Astrocyte (in vitro differentiated cells and primary cell): ENCODE data around the gene SLC9A9. TPM values are rescaled to one million over a fixed set of nuclear protein-coding genes. Genes with fewer than 3 reads are reported as not detected.

Experiments used
- DNase-seq: peaks from one replicate; pipeline ENCODE4 v3.0.0-alpha.2; 2010; ENCODE audit warnings: low read depth
- FAIRE-seq: peaks from 2 replicates; lab custom pipeline; 2011; peaks lifted over from hg19 to GRCh38; lab: Jason Lieb, UNC
- H2AFZ ChIP-seq: 2 replicates; pipeline ENCODE4 v1.6.0; 2012; ENCODE audit warnings: low read depth, low read length, inconsistent platforms
- H3K27ac ChIP-seq: 2 replicates; pipeline ENCODE4 v1.5.1; 2011; ENCODE audit warnings: low read depth, low read length, inconsistent platforms
- H3K27me3 ChIP-seq: 2 replicates; pipeline ENCODE4 v1.6.0; 2011; ENCODE audit warnings: low read length, inconsistent platforms; ENCODE audit not compliant: insufficient read depth
- H3K36me3 ChIP-seq: 2 replicates; pipeline ENCODE4 v1.5.1; 2011; ENCODE audit warnings: low read length, inconsistent platforms; ENCODE audit not compliant: insufficient read depth
- H3K4me1 ChIP-seq: 2 replicates; pipeline ENCODE4 v1.5.1; 2011; ENCODE audit warnings: low read length, inconsistent platforms; ENCODE audit not compliant: insufficient read depth
- H3K4me2 ChIP-seq: 2 replicates; pipeline ENCODE4 v1.6.0; 2012; ENCODE audit warnings: low read length, inconsistent platforms
- H3K4me3 ChIP-seq: 2 replicates; pipeline ENCODE4 v1.5.1; 2011; ENCODE audit warnings: low read depth, mild to moderate bottlenecking, low read length, inconsistent platforms; ENCODE audit not compliant: insufficient read depth
- H3K79me2 ChIP-seq: 2 replicates; pipeline ENCODE4 v1.6.0; 2012; ENCODE audit warnings: mild to moderate bottlenecking, low read length, inconsistent platforms; ENCODE audit not compliant: insufficient read depth
- H3K9ac ChIP-seq: 2 replicates; pipeline ENCODE4 v1.6.0; 2012; ENCODE audit warnings: mild to moderate bottlenecking, low read length, inconsistent platforms
- H3K9me3 ChIP-seq: 2 replicates; pipeline ENCODE4 v1.5.1; 2012; ENCODE audit warnings: low read depth, mild to moderate bottlenecking, low read length, inconsistent platforms; ENCODE audit not compliant: insufficient read depth
- H4K20me1 ChIP-seq: 2 replicates; pipeline ENCODE4 v1.6.0; 2012; ENCODE audit warnings: low read length, inconsistent platforms; ENCODE audit not compliant: insufficient read depth
- H3K27ac Mint-ChIP-seq: one replicate; pipeline ENCODE4 v1.8.0; 2021; ENCODE audit warnings: mild to moderate bottlenecking, mixed read lengths; ENCODE audit not compliant: unreplicated experiment
- H3K27me3 Mint-ChIP-seq: one replicate; pipeline ENCODE4 v1.8.0; 2021; ENCODE audit warnings: low read depth, mixed read lengths; ENCODE audit not compliant: unreplicated experiment
- H3K36me3 Mint-ChIP-seq: one replicate; pipeline ENCODE4 v1.8.0; 2021; ENCODE audit warnings: low read depth, mixed read lengths; ENCODE audit not compliant: unreplicated experiment
- H3K4me1 Mint-ChIP-seq: one replicate; pipeline ENCODE4 v1.8.0; 2021; ENCODE audit warnings: low read depth, mixed read lengths; ENCODE audit not compliant: unreplicated experiment
- H3K4me3 Mint-ChIP-seq: one replicate; pipeline ENCODE4 v1.8.0; 2021; ENCODE audit warnings: mild to moderate bottlenecking, moderate library complexity, mixed read lengths; ENCODE audit not compliant: unreplicated experiment
- H3K9me3 Mint-ChIP-seq: one replicate; pipeline ENCODE4 v1.8.0; 2021; ENCODE audit warnings: mild to moderate bottlenecking, mixed read lengths; ENCODE audit not compliant: unreplicated experiment
- EZH2 ChIP-seq: IDR thresholded peaks from 2 replicates; pipeline ENCODE4 v1.6.1; 2012; ENCODE audit warnings: mild to moderate bottlenecking, low read length, inconsistent platforms; ENCODE audit not compliant: insufficient read depth
- total RNA-seq: library from RNA; stranded (reverse); gene quantifications from 2 replicates; pipeline ENCODE4 v1.2.1, GENCODE V29; 2021
- TF ChIP-seq, protein P1 (sequence below): IDR thresholded peaks from 2 replicates; pipeline ENCODE4 v1.5.1; 2011; ENCODE audit warnings: low read depth, mild to moderate bottlenecking, inconsistent platforms, low read length, moderate library complexity; ENCODE audit not compliant: insufficient read depth

SLC9A9 gene
- total RNA-seq, 1 donor from 2014 or later, result 1.5 TPM

DNA sequence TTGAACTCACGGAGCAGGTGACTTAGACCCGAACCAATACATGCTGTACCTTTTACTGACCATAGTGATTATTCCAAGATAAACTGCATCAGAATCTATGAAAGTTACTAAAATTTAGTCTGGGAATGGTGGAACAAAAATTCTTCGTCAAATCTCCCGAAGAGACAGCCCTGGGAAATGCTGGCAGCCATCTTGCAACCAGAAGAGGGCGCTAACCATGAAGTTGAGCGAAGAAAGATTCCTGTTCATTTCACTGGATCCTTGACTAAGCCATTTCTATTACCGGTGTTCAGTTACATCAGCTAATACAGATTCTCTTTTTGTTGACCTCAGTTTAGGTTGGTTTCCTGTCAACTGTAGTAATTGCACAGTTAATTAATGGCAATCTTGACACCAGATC is 199.6 kb downstream of the SLC9A9 start:
- H2AFZ ChIP-seq, result no peak overlapping the region

DNA sequence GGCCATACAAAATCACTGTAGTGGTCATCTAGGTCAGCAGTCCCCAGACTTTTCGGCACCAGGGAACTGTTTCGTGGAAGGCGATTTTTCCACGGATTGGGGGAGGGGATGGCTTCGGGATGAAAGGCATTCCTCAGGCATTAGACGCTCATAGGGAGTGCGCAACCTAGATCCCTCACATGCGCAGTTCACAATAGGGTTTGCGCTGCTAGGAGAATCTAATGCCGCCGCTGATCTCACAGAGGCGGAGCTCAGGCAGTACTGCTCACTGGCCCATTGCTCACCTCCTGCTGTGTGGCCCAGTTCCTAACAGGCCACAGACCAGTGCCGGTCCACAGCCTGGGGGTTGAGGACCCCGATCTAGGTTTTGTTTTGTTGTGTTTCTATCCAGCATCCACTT is 200.1 kb downstream of the SLC9A9 start:
- H3K27ac ChIP-seq, result no peak overlapping the region
- no peak overlapping the region for H3K4me3 ChIP-seq
- H3K4me1 ChIP-seq, result no peaks in the 10 kb centered on the region
- H3K79me2 ChIP-seq, result no peaks in the 10 kb centered on the region
- Mint-ChIP-seq H3K9me3 (no peaks in the 10 kb centered on the region), H3K4me3 (no peak overlapping the region), H3K4me1 (peaks cover 14% of the 10 kb centered on the region), H3K27ac (no peak overlapping the region), H3K36me3 (no peaks in the 10 kb centered on the region), H3K27me3 (no peaks in the 10 kb centered on the region)
- no peak overlapping the region for H2AFZ ChIP-seq
- no peak for DNase-seq
- no peak overlapping the region for H3K9ac ChIP-seq
- FAIRE-seq, result no peak
- H3K9me3 ChIP-seq, result no peaks in the 10 kb centered on the region
- no peak for TF ChIP-seq EZH2
- TF ChIP-seq, protein P1, sequence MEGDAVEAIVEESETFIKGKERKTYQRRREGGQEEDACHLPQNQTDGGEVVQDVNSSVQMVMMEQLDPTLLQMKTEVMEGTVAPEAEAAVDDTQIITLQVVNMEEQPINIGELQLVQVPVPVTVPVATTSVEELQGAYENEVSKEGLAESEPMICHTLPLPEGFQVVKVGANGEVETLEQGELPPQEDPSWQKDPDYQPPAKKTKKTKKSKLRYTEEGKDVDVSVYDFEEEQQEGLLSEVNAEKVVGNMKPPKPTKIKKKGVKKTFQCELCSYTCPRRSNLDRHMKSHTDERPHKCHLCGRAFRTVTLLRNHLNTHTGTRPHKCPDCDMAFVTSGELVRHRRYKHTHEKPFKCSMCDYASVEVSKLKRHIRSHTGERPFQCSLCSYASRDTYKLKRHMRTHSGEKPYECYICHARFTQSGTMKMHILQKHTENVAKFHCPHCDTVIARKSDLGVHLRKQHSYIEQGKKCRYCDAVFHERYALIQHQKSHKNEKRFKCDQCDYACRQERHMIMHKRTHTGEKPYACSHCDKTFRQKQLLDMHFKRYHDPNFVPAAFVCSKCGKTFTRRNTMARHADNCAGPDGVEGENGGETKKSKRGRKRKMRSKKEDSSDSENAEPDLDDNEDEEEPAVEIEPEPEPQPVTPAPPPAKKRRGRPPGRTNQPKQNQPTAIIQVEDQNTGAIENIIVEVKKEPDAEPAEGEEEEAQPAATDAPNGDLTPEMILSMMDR, result no peak
- no peaks in the 10 kb centered on the region for H4K20me1 ChIP-seq
- H3K36me3 ChIP-seq, result no peaks in the 10 kb centered on the region
- no peaks in the 10 kb centered on the region for H3K27me3 ChIP-seq
- H3K4me2 ChIP-seq, result no peak overlapping the region

More for the DNA sequence above, 199.6 kb downstream of the SLC9A9 start:
- Mint-ChIP-seq H3K27me3 (no peaks in the 10 kb centered on the region), H3K9me3 (no peaks in the 10 kb centered on the region), H3K36me3 (no peaks in the 10 kb centered on the region), H3K4me3 (no peak overlapping the region), H3K4me1 (peaks cover 15% of the 10 kb centered on the region), H3K27ac (no peak overlapping the region)
- no peak for TF ChIP-seq EZH2
- TF ChIP-seq, protein P1, result peak; percentile 26
- Histone ChIP-seq H3K9me3 (no peaks in the 10 kb centered on the region), H3K36me3 (no peaks in the 10 kb centered on the region), H3K27me3 (no peaks in the 10 kb centered on the region), H3K27ac (no peak overlapping the region), H4K20me1 (no peaks in the 10 kb centered on the region), H3K4me1 (no peaks in the 10 kb centered on the region), H3K79me2 (no peaks in the 10 kb centered on the region), H3K9ac (no peak overlapping the region), H3K4me2 (no peak overlapping the region), H3K4me3 (no peak overlapping the region)
- DNase-seq (no peak), FAIRE-seq (peak; percentile 59)

DNA sequence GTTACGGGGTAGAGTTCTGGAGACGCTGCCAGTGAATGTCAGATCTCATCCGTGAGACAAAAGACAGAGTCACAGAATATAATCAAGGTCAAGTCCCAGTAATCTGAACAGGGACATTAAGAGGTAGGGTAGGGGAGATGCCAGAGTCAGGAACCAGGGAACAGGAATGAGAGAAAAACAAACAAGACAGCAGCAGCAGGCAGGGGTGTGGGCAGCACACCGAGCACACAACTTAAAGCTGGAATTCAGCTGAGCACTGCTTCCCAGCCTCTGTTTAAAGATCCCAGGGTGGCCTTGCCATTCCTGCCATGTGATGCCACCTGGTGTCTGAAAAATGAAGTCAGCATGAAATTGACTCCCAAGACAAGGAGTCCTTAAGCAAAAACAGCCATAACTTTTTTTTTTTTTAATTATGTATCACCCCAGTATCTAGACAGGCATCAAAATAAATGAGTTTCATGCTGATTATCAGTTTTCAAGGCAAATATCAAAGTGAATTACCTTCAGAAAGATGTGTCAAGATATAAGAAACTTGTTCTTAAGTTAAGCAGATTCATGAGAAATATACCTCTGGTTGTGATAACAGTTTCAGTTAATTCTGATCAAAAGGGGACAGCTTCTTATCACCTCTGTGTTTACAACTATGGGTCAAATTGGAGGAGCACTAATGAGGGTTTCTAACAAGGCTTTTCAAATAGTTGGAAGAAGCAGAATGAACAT is 203.7 kb downstream of the SLC9A9 start:
- peaks cover 10% of the 10 kb centered on the region for H3K4me1 Mint-ChIP-seq
- Histone ChIP-seq H3K9me3 (no peaks in the 10 kb centered on the region), H3K4me1 (no peaks in the 10 kb centered on the region), H2AFZ (peak overlapping the region; percentile 39), H3K4me3 (no peak overlapping the region), H3K27ac (no peak overlapping the region), H3K79me2 (no peaks in the 10 kb centered on the region), H3K4me2 (peak overlapping the region; percentile 67), H4K20me1 (no peaks in the 10 kb centered on the region), H3K36me3 (no peaks in the 10 kb centered on the region), H3K9ac (no peak overlapping the region), H3K27me3 (no peaks in the 10 kb centered on the region)
- H3K27ac Mint-ChIP-seq, result peak overlapping the region; percentile 86
- no peak overlapping the region for H3K4me3 Mint-ChIP-seq
- TF ChIP-seq, protein P1, result peak; percentile 50
- TF ChIP-seq EZH2, result no peak
- H3K9me3 Mint-ChIP-seq, result peaks cover 3% of the 10 kb centered on the region
- FAIRE-seq (peak; percentile 20), DNase-seq (peak; percentile 62)
- no peaks in the 10 kb centered on the region for H3K36me3 Mint-ChIP-seq
- no peaks in the 10 kb centered on the region for H3K27me3 Mint-ChIP-seq
